A673 (cell line): ENCODE measurements around the gene POU2F3. TPM values are rescaled to one million over a fixed set of nuclear protein-coding genes. Genes with fewer than 3 reads are reported as not detected.

Experiments used
- BruUV-seq: library from RNA; stranded (reverse); fragments of 400-500 nt; replicated peaks from 2 replicates; lab custom pipeline; 2021; lab: Mats Ljungman, UMichigan
- CTCF ChIA-PET: fragments of 300-600 bp; sonication (Branson Sonifier 250); formaldehyde crosslinking; loops from one replicate; lab custom pipeline; 2022; ENCODE audit warnings: antibody characterized with exemption; lab: Charles Lee
- POLR2A ChIA-PET: fragments of 300-600 bp; sonication (Branson Sonifier 250); formaldehyde crosslinking; loops from one replicate; lab custom pipeline; 2022; ENCODE audit warnings: antibody characterized with exemption; ENCODE audit not compliant: low non-redundant PET; lab: Charles Lee
- DNase-seq: peaks from one replicate; pipeline ENCODE4 v3.0.0-alpha.2; 2015; ENCODE audit warnings: low spot score
- H3K27ac ChIP-seq: fragments of 200-600 bp; sonication (generic); 2 replicates; pipeline ENCODE4 v1.5.1; 2016; ENCODE audit warnings: mixed run types, low read depth, mild to moderate bottlenecking, mixed read lengths, antibody characterized with exemption, low read length; ENCODE audit not compliant: poor library complexity, severe bottlenecking
- H3K27me3 ChIP-seq: fragments of 200-600 bp; sonication (generic); replicated peaks from 2 replicates; pipeline ENCODE4 v1.6.1; 2017; ENCODE audit warnings: mixed run types, low read depth, mild to moderate bottlenecking, mixed read lengths, antibody characterized with exemption, low read length; ENCODE audit not compliant: insufficient read depth, poor library complexity
- H3K36me3 ChIP-seq: fragments of 200-600 bp; sonication (generic); 2 replicates; pipeline ENCODE4 v1.6.1; 2016; ENCODE audit warnings: mixed run types, mild to moderate bottlenecking, mixed read lengths, antibody characterized with exemption, low read length; ENCODE audit not compliant: insufficient read depth, poor library complexity, severe bottlenecking
- H3K4me1 ChIP-seq: fragments of 200-600 bp; sonication (generic); 2 replicates; pipeline ENCODE4 v1.6.1; 2017; ENCODE audit warnings: mixed run types, mild to moderate bottlenecking, mixed read lengths, antibody characterized with exemption, low read length; ENCODE audit not compliant: insufficient read depth, poor library complexity, severe bottlenecking
- H3K4me3 ChIP-seq: fragments of 200-600 bp; sonication (generic); 2 replicates; pipeline ENCODE4 v1.5.1; 2016; ENCODE audit warnings: low read depth, mixed run types, mild to moderate bottlenecking, mixed read lengths, low read length; ENCODE audit not compliant: poor library complexity, severe bottlenecking
- H3K9me3 ChIP-seq: fragments of 200-600 bp; sonication (generic); 2 replicates; pipeline ENCODE4 v1.6.1; 2016; ENCODE audit warnings: mixed run types, low read depth, mild to moderate bottlenecking, mixed read lengths, antibody characterized with exemption, low read length; ENCODE audit not compliant: poor library complexity, severe bottlenecking
- CTCF ChIP-seq: fragments of 300-800, 200-600 bp; sonication (generic); conservative IDR thresholded peaks from 2 replicates; pipeline ENCODE4 v1.5.1; 2017; ENCODE audit warnings: low read depth, mild to moderate bottlenecking, antibody characterized with exemption, low read length, moderate library complexity, mixed read lengths
- EZH2 ChIP-seq: fragments of 200-600 bp; sonication (generic); IDR thresholded peaks from 2 replicates; pipeline ENCODE4 v1.6.1; 2017; ENCODE audit warnings: borderline replicate concordance, low read depth, mild to moderate bottlenecking, mixed read lengths, antibody characterized with exemption, low read length; ENCODE audit not compliant: poor library complexity, severe bottlenecking
- intact Hi-C: fragments of 100-400 bp; cut with micrococcal nuclease; formaldehyde crosslinking; loops from one replicate; pipeline ENCODE4 v1.10.0; 2022; ENCODE audit not compliant: unreplicated experiment
- total RNA-seq: library from RNA; stranded (reverse); gene quantifications from 2 replicates; pipeline ENCODE4 v1.2.3, GENCODE V29; 2021

POU2F3 gene
- total RNA-seq, 1 experiment from 2014 or later = not detected

GRCh38 chr11:120258661-120259060 lies 18.7 kb downstream of the POU2F3 start:
- POLR2A ChIA-PET = no interaction called here
- intact Hi-C loops = no loop called here
- H3K4me1 ChIP-seq = no peaks in the 10 kb centered on the region
- no peak for DNase-seq
- H3K9me3 ChIP-seq = no peaks in the 10 kb centered on the region
- no peak overlapping the region for H3K27ac ChIP-seq
- no peaks in the 10 kb centered on the region for H3K36me3 ChIP-seq
- BruUV-seq = no TSS peak
- H3K4me3 ChIP-seq = no peak overlapping the region
- CTCF ChIA-PET = no interaction called here
- TF ChIP-seq CTCF (no peak), EZH2 (no peak)
- peaks cover 29% of the 10 kb centered on the region for H3K27me3 ChIP-seq

- H3K36me3 ChIP-seq = no peaks in the 10 kb centered on the region
- no TSS peak for BruUV-seq
- TF ChIP-seq CTCF (no peak), EZH2 (no peak)
- no peaks in the 10 kb centered on the region for H3K4me1 ChIP-seq
- DNase-seq = no peak
- ChIA-PET POLR2A (no interaction called here), CTCF (no interaction called here)
- no peak overlapping the region for H3K4me3 ChIP-seq
- H3K9me3 ChIP-seq = no peaks in the 10 kb centered on the region
- intact Hi-C loops = no loop called here
- H3K27me3 ChIP-seq = peaks cover 26% of the 10 kb centered on the region
- H3K27ac ChIP-seq = no peak overlapping the region
Measured at GRCh38 chr11:120259241-120259640, 19.3 kb downstream of the POU2F3 start.

GRCh38 chr11:120259988-120260565 lies 20.1 kb downstream of the POU2F3 start:
- no TSS peak for BruUV-seq
- no peak for TF ChIP-seq EZH2
- no peak for TF ChIP-seq CTCF
- intact Hi-C loops = no loop called here
- Histone ChIP-seq H3K27ac (no peak overlapping the region), H3K36me3 (no peaks in the 10 kb centered on the region), H3K4me3 (no peak overlapping the region), H3K27me3 (peaks cover 24% of the 10 kb centered on the region), H3K4me1 (no peaks in the 10 kb centered on the region), H3K9me3 (no peaks in the 10 kb centered on the region)
- CTCF ChIA-PET = no interaction called here
- DNase-seq = no peak
- POLR2A ChIA-PET = no interaction called here
